B cell (primary cell): ENCODE data around the gene ZNF830.

Experiments used
- CTCF ChIP-seq: fragments of 200-600 bp; IDR thresholded peaks from one replicate; pipeline ENCODE4 v1.8.0; 2022; ENCODE audit warnings: antibody characterized with exemption, mild to moderate bottlenecking
- EZH2 ChIP-seq: IDR thresholded peaks from 2 replicates; pipeline ENCODE4 v1.6.1; 2012; ENCODE audit warnings: borderline replicate concordance, low read depth, mild to moderate bottlenecking, moderate library complexity, low read length; ENCODE audit not compliant: insufficient read depth, poor library complexity, severe bottlenecking

DNA sequence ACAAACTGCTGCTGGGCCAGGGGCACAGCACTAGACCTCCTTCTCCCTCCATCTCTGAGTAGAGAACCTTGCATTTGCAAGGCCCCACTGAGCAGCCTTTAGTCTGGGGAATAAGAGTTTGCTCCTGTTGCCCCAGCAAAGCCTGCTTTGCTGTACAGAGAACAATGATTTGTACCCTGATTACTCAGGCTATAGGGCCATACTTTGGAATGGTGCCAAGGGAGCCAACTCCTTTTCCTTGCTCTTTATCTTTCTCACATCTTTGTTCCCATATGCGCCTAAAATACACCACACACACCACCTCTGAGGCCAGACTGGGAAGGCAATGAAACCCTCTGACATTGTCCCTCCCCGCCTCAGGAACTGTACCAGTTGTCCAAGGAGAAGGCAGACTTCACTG lies 40.2 kb downstream of the ZNF830 start:
- TF ChIP-seq CTCF (no peak), EZH2 (no peak)
